Smooth muscle cell of trachea (primary cell): Measurements from ENCODE around the gene PSMA1. TPM values are rescaled to one million over a fixed set of nuclear protein-coding genes. Genes with fewer than 3 reads are reported as not detected.

Source experiments
- total RNA-seq: library from RNA; depleted of rRNA; stranded (reverse); fragments of >200 nt; gene quantifications from 2 replicates; pipeline ENCODE4 v1.2.1, GENCODE V29; 2014

Gene PSMA1
- 102 and 170 TPM in 2 replicates for total RNA-seq

GRCh38 chr11:14519917-14520746, at the start of gene PSMA1:
Gene PSMA1 (minus strand): TSS chr11:14520386. CDS start chr11:14520299, 87 bp downstream.

GRCh38 chr11:14499560-14500180, 20.5 kb downstream of the PSMA1 start, which contains the start of gene COPB1:
Gene COPB1 (minus strand): TSS chr11:14499811. CDS start chr11:14498928, 883 bp downstream.

Other genes with a start within 250 kb of the PSMA1 start
- gene RRAS2, start 161.2 kb downstream of the PSMA1 start, total RNA-seq: 108 and 181 TPM in 2 replicates
- gene COPB1, start 20.6 kb downstream of the PSMA1 start, total RNA-seq: 298 and 345 TPM in 2 replicates
- 12.1 and 14.8 TPM in 2 replicates for gene PDE3B, start 123.4 kb upstream of the PSMA1 start, total RNA-seq